ENCODE data around the gene KIF26B. TPM values are rescaled to one million over a fixed set of nuclear protein-coding genes. Genes with fewer than 3 reads are reported as not detected.

Gene KIF26B
- total and polyA plus RNA-seq, 2 donors = 0.43 to 1.6 TPM

DNA sequence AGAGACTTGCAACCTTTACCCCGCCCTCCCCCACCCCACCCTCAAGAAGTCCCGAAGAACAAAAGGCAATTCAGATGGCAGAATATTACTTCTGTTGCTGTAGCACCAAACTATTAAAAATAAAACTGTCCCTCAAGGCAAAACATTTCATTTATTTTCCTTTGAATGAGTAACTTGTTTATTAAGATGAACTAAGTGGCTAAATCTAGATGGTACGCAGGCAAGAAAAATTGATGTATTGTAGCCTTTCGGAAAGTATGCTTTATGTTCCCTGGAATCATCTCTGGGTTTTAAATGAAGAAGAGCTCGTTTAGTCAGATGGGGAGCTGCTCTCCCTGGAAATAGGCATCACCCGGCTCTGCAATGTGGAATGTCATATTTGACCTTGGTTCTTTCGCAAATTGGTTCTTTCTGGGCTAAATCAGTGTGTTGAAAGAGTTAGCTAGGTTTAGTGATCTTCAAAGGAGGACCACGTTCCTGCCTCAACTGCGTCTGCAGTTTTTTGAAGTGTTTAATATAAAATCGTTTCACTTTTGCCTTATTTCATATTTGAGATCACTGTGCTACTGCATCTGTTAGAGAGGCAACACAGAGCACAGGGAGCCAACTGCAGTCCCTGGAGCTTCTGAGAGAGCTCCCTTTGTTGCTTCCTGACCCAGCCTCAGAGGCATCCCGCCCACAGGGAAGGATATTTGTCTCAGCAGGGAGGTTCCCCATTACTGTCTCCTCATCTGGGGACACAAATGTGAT is 61.8 kb downstream of the KIF26B start:
- no peak for DNase-seq (ENCODE audit: low read depth in 6 of 9, low spot score in 9 of 9)
- WGBS = 74% methylated on average over 11 of the region's 11 CpGs
- Histone ChIP-seq H3K36me3 (ENCODE audit: control insufficient read depth in 2 of 2, insufficient read depth in 2 of 2, low read length in 1 of 2) (no peaks in the 10 kb centered on the region), H3K4me1 (ENCODE audit: control insufficient read depth in 2 of 2, insufficient read depth in 2 of 2, low read length in 2 of 2) (no peaks in the 10 kb centered on the region), H3K27me3 (ENCODE audit: control insufficient read depth in 2 of 2, insufficient read depth in 1 of 2, low read length in 1 of 2) (no peaks in the 10 kb centered on the region), H3K4me3 (ENCODE audit: low read length in 2 of 2) (no peak overlapping the region), H3K27ac (ENCODE audit: low read depth in 1 of 2, low read length in 1 of 2) (no peak overlapping the region), H3K9me3 (ENCODE audit: control insufficient read depth in 2 of 2, insufficient read depth in 1 of 2, low read length in 1 of 2) (peaks cover 0 to 8% of the 10 kb centered on the region in 2 donors)

DNA sequence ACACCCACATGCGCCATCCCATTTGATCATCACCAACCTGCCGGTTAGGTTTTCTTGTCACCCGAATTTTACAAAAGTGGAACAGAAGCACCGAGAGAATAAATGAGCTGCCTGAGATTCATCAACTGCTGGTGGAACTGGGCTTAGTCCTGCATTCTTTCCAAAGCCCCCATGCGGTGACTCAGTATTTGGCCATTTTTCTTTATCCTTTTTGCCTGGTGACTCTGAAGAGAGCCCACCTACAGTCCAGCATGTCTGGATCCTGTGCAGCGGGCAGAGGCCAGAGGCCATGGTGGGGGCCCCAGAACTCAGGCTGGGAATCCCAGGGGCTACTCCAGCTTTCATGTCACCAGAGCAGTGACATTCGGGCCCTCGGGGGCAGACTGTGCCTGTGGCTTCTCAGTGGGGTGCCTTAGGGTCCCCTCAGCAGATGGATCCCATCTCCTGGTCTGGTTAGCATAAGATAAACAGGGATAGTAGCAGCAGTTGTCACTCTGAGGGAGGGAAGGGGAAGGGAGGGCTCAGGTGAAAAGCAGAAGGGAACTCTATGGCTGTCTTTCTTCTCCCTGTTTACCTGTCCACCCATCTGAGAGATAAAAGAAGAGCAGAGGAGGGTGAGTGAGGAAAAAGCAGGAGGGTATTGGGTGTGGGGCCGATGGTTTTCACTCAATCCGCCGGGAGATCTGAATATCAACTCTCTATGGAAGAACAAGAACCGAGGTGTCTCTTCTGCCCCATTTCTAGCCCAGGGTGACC is 63.2 kb downstream of the KIF26B start:
- Histone ChIP-seq H3K9me3 (ENCODE audit: control insufficient read depth in 2 of 2, insufficient read depth in 1 of 2, low read length in 1 of 2) (no peaks in the 10 kb centered on the region), H3K36me3 (ENCODE audit: control insufficient read depth in 2 of 2, insufficient read depth in 2 of 2, low read length in 1 of 2) (no peaks in the 10 kb centered on the region), H3K4me3 (ENCODE audit: low read length in 2 of 2) (no peak overlapping the region), H3K27me3 (ENCODE audit: control insufficient read depth in 2 of 2, insufficient read depth in 1 of 2, low read length in 1 of 2) (no peaks in the 10 kb centered on the region), H3K4me1 (ENCODE audit: control insufficient read depth in 2 of 2, insufficient read depth in 2 of 2, low read length in 2 of 2) (no peaks in the 10 kb centered on the region), H3K27ac (ENCODE audit: low read depth in 1 of 2, low read length in 1 of 2) (no peak overlapping the region)
- WGBS = 95% methylated on average over 12 of the region's 12 CpGs
- DNase-seq (ENCODE audit: low read depth in 6 of 9, low spot score in 9 of 9) = no peak

DNA sequence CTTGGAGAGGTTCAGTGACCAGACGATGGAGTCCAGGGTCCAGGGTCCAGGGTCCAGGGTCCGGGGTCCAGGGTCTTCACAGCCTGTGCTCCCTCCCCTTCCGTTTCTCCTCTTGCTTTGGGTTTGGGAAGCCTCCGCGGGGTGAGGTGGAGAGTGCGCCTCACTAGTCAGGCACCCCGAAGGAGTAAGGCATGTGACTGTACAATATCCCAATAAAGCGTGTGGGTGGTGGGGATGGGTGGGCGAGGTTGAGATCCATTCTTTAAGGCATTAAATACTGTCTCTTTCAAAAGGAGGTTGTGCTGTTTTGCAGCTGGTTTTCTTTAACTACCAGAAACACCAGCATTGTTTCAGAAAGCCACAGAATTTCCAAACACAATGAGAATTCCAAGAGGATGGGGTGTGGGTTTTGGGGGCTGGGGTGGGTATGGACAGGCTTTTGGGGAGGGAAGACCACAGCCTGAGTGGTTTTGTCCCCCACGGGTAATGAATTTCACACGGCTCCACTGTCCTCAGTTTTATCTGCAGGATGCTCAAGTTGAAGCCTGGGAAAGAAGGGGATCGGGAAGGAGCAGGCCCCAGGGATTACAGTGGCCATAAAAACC is 65.7 kb downstream of the KIF26B start:
- Histone ChIP-seq H3K4me3 (ENCODE audit: low read length in 2 of 2) (no peak overlapping the region), H3K9me3 (ENCODE audit: control insufficient read depth in 2 of 2, insufficient read depth in 1 of 2, low read length in 1 of 2) (no peaks in the 10 kb centered on the region), H3K27ac (ENCODE audit: low read depth in 1 of 2, low read length in 1 of 2) (no peak overlapping the region), H3K36me3 (ENCODE audit: control insufficient read depth in 2 of 2, insufficient read depth in 2 of 2, low read length in 1 of 2) (no peaks in the 10 kb centered on the region), H3K27me3 (ENCODE audit: control insufficient read depth in 2 of 2, insufficient read depth in 1 of 2, low read length in 1 of 2) (no peaks in the 10 kb centered on the region), H3K4me1 (ENCODE audit: control insufficient read depth in 2 of 2, insufficient read depth in 2 of 2, low read length in 2 of 2) (no peaks in the 10 kb centered on the region)
- WGBS = 86% methylated on average over 12 of the region's 12 CpGs
- no peak for DNase-seq (ENCODE audit: low read depth in 6 of 9, low spot score in 9 of 9)

DNA sequence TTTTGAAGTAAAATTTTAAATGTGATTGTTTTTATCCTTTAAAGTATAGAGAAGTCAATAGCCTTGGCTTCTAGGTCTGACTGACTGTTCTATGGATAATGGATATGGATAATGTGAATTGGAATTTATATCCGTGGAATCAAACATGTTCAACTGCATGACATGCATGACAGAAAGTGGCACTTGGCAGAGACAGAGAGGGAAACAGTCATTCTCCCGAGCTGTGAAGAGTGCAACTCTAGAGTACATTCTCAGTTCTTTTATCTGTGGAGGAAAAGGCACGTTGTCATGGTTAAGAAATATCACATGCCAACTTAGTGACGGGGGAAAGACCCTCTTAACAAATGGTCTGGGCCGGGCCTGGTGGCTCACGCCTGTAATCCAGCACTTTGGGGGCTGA is 67.0 kb downstream of the KIF26B start:
- no peak for DNase-seq (ENCODE audit: low read depth in 6 of 9, low spot score in 9 of 9)
- Histone ChIP-seq H3K4me1 (ENCODE audit: control insufficient read depth in 2 of 2, insufficient read depth in 2 of 2, low read length in 2 of 2) (no peaks in the 10 kb centered on the region), H3K36me3 (ENCODE audit: control insufficient read depth in 2 of 2, insufficient read depth in 2 of 2, low read length in 1 of 2) (no peaks in the 10 kb centered on the region), H3K4me3 (ENCODE audit: low read length in 2 of 2) (no peak overlapping the region), H3K27ac (ENCODE audit: low read depth in 1 of 2, low read length in 1 of 2) (no peak overlapping the region), H3K9me3 (ENCODE audit: control insufficient read depth in 2 of 2, insufficient read depth in 1 of 2, low read length in 1 of 2) (no peaks in the 10 kb centered on the region), H3K27me3 (ENCODE audit: control insufficient read depth in 2 of 2, insufficient read depth in 1 of 2, low read length in 1 of 2) (no peaks in the 10 kb centered on the region)
- 94% methylated on average over 6 of the region's 6 CpGs for WGBS

DNA sequence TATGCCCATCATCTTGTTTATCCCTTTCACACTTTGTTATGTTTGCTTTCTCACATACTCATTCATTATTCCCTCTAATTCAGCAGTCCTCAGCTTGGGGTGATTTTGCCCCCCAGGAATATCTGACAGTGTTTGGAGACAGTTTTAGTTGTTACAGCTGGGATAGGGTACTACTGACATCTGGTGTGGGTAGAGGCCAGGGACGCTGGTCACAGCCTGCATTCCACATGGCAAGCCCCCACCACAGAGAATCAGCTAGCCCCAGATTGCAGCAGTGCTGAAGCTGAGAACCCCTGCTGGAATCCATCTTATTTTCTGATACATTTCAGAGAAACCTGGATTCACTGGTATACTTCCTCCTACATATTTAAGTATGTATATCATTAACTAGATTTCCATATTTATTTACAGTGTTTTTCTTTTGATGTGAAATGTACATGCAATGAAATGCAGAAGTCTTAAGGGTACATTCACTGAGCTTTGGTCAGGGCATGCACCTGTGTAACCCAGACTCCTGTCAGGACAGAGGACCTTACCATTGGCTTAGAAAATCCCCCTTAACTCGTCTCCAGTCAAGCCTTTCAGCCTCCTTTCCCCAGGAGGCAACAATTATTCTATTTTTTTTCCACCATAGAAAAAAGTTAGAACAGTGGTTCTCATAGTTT is 68.3 kb downstream of the KIF26B start:
- H3K9me3 ChIP-seq (ENCODE audit: control insufficient read depth in 2 of 2, insufficient read depth in 1 of 2, low read length in 1 of 2) = no peaks in the 10 kb centered on the region
- H3K27ac ChIP-seq (ENCODE audit: low read depth in 1 of 2, low read length in 1 of 2) = no peak overlapping the region
- no peaks in the 10 kb centered on the region for H3K4me1 ChIP-seq (ENCODE audit: control insufficient read depth in 2 of 2, insufficient read depth in 2 of 2, low read length in 2 of 2)
- 87% methylated on average over 2 of the region's 2 CpGs for WGBS
- DNase-seq (ENCODE audit: low read depth in 6 of 9, low spot score in 9 of 9) = no peak
- no peaks in the 10 kb centered on the region for H3K36me3 ChIP-seq (ENCODE audit: control insufficient read depth in 2 of 2, insufficient read depth in 2 of 2, low read length in 1 of 2)
- no peaks in the 10 kb centered on the region for H3K27me3 ChIP-seq (ENCODE audit: control insufficient read depth in 2 of 2, insufficient read depth in 1 of 2, low read length in 1 of 2)
- H3K4me3 ChIP-seq (ENCODE audit: low read length in 2 of 2) = no peak overlapping the region

DNA sequence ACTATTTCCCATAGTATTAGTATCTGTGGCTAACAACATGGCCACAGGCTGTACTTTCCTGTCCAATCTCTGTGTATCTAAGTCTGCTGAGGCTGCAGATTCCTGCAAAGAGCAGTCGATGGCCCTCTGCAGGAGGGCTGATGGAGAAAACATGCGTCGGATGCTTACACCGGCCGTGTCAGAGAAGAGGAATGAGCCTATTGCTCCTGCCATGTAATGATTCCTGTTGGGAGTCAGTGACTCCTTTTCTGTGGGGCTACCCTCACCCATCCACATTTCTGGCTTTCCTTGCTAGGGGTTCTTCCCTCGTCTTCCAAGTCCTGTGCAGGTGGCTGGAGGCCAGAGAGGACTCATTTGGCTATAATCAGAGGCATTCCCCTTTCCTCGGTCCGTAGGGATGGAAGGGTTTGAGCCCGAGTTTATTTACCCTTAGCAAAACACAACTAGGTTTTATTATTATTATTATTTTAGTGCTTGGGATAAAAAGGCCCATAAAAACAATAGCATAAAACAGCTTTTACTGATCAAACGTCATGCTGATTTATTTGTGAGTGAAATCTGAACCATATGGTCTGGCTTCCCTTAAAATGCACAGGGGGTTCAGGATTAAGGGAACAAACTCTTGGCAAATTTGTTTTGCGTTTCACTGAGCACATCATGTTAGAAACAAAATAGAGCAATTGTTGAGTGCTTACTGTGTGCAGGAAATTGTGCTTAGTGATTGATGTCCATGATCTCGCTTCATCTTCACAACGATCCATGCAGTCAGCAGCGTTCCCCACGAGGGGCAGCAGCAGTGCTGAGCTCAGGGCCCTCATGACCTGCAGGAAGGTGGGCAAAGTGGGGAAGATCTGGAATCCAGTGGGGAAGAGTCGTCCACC is 70.8 kb downstream of the KIF26B start:
- H3K9me3 ChIP-seq (ENCODE audit: control insufficient read depth in 2 of 2, insufficient read depth in 1 of 2, low read length in 1 of 2) = no peaks in the 10 kb centered on the region
- H3K4me1 ChIP-seq (ENCODE audit: control insufficient read depth in 2 of 2, insufficient read depth in 2 of 2, low read length in 2 of 2) = no peaks in the 10 kb centered on the region
- no peak for DNase-seq (ENCODE audit: low read depth in 6 of 9, low spot score in 9 of 9)
- no peak overlapping the region for H3K4me3 ChIP-seq (ENCODE audit: low read length in 2 of 2)
- no peaks in the 10 kb centered on the region for H3K27me3 ChIP-seq (ENCODE audit: control insufficient read depth in 2 of 2, insufficient read depth in 1 of 2, low read length in 1 of 2)
- no peaks in the 10 kb centered on the region for H3K36me3 ChIP-seq (ENCODE audit: control insufficient read depth in 2 of 2, insufficient read depth in 2 of 2, low read length in 1 of 2)
- WGBS = 88% methylated on average over 16 of the region's 16 CpGs
- no peak overlapping the region for H3K27ac ChIP-seq (ENCODE audit: low read depth in 1 of 2, low read length in 1 of 2)

DNA sequence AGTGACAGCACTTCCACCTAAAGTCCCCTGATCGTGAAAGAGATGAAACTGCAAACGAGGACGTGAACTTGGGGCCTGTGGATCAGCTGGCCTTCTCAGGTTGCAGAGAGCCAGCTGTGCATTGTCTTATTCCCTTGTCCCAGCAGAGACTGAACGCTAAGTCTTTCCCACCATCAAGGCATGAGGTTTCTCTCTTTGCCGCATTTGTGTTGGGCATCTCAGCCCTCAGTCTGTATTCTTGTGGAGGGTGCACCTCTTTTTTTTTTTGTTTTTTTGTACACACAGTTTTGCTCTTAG is 71.4 kb downstream of the KIF26B start:
- Histone ChIP-seq H3K9me3 (ENCODE audit: control insufficient read depth in 2 of 2, insufficient read depth in 1 of 2, low read length in 1 of 2) (no peaks in the 10 kb centered on the region), H3K36me3 (ENCODE audit: control insufficient read depth in 2 of 2, insufficient read depth in 2 of 2, low read length in 1 of 2) (no peaks in the 10 kb centered on the region), H3K4me1 (ENCODE audit: control insufficient read depth in 2 of 2, insufficient read depth in 2 of 2, low read length in 2 of 2) (no peaks in the 10 kb centered on the region), H3K4me3 (ENCODE audit: low read length in 2 of 2) (no peak overlapping the region), H3K27me3 (ENCODE audit: control insufficient read depth in 2 of 2, insufficient read depth in 1 of 2, low read length in 1 of 2) (no peaks in the 10 kb centered on the region), H3K27ac (ENCODE audit: low read depth in 1 of 2, low read length in 1 of 2) (no peak overlapping the region)
- DNase-seq (ENCODE audit: low read depth in 6 of 9, low spot score in 9 of 9) = no peak
- WGBS = 93% methylated on average over 5 of the region's 5 CpGs

DNA sequence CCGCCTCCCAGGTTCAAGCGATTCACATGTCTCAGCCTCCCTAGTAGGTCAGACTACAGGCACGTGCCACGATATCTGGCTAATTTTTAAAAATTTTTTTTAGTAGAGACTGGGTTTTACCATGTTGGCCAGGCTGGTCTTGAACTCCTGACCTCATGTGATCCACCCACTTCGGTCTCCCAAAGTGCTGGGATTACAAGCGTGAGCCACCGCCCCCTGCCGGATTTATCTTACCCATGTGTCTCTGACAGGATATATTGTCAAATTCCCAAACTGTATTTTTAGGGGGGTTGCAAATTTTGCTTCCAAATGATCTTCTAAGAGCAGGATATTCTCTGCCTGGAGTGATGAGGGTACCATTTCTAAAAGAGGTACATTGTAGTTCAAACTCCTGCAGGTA is 74.3 kb downstream of the KIF26B start:
- Histone ChIP-seq H3K4me3 (ENCODE audit: low read length in 2 of 2) (no peak overlapping the region), H3K27ac (ENCODE audit: low read depth in 1 of 2, low read length in 1 of 2) (no peak overlapping the region), H3K9me3 (ENCODE audit: control insufficient read depth in 2 of 2, insufficient read depth in 1 of 2, low read length in 1 of 2) (no peaks in the 10 kb centered on the region), H3K4me1 (ENCODE audit: control insufficient read depth in 2 of 2, insufficient read depth in 2 of 2, low read length in 2 of 2) (no peaks in the 10 kb centered on the region), H3K27me3 (ENCODE audit: control insufficient read depth in 2 of 2, insufficient read depth in 1 of 2, low read length in 1 of 2) (no peaks in the 10 kb centered on the region), H3K36me3 (ENCODE audit: control insufficient read depth in 2 of 2, insufficient read depth in 2 of 2, low read length in 1 of 2) (no peaks in the 10 kb centered on the region)
- WGBS = 96% methylated on average over 8 of the region's 8 CpGs
- no peak for DNase-seq (ENCODE audit: low read depth in 6 of 9, low spot score in 9 of 9)

Data from thymus (tissue), 11 donors.